ENCODE measurements around the gene DDB1. TPM values are rescaled to one million over a fixed set of nuclear protein-coding genes. Genes with fewer than 3 reads are reported as not detected.

Gene DDB1
- polyA plus RNA-seq, 1 of the 3 experiments (the other 2 are of a cell fraction): 170 TPM

DNA sequence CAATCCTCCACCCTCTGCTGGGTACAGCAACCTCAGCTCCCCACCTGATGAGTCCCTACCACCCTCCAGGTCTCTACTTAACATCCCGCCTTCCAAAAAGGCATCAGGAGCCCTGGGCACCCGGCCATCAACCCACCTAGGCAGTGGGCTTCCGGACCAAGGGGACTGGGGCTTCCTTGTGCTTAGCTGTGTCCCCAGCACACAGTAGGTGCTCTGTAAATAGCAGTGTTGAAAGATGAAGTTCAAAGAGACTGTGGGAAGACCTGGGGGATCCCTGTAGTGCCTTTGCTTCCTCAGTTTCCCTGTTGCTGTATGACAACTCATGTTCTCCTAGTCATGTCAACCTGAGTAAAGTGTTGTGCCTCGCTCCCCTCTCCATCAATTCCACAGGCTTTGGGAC, 58.8 kb downstream of the DDB1 start:
- ChIA-PET POLR2A (no interaction called here), CTCF (interaction anchor here (1.3 kb wide), 1 partner anchor 16 kb away, joined by 3 read pairs; no protein-coding TSS in a partner anchor)
- Histone ChIP-seq H4K20me1 (ENCODE audit: insufficient read depth) (no peaks in the 10 kb centered on the region), H3K9me2 (no peaks in the 10 kb centered on the region), H2AFZ (ENCODE audit: low read depth) (no peak overlapping the region), H3K9me3 (no peaks in the 10 kb centered on the region), H3K4me2 (no peak overlapping the region), H3K4me3 (ENCODE audit: low read depth in 2 of 2, low read length in 1 of 2) (no peak overlapping the region), H3K79me2 (ENCODE audit: insufficient read depth) (no peaks in the 10 kb centered on the region), H3F3A (replicated peaks; ENCODE audit: insufficient read depth) (no peaks in the 10 kb centered on the region), H3K9ac (no peak overlapping the region), H3K36me3 (replicated peaks in 1 of 2; ENCODE audit: control insufficient read depth in 1 of 2, insufficient read depth in 2 of 2, low read length in 1 of 2) (no peaks in the 10 kb centered on the region), H3K27ac (ENCODE audit: low read depth in 2 of 2, low read length in 1 of 2) (no peak overlapping the region), H3K27me3 (ENCODE audit: insufficient read depth) (no peaks in the 10 kb centered on the region), H3K4me1 (ENCODE audit: control insufficient read depth in 1 of 2, insufficient read depth in 2 of 2, low read depth in 1 of 2, low read length in 1 of 2) (no peaks in the 10 kb centered on the region)
- DNase-seq: no peak
- 100% methylated on average over 1 of the region's 4 CpGs for WGBS (ENCODE audit: low lambda C conversion rate)
- TF ChIP-seq SMC3 (IDR thresholded peaks at IDR 0.05; ENCODE audit: low read depth, low read length) (no peak), NFIC (IDR thresholded peaks at IDR 0.05; ENCODE audit: borderline replicate concordance) (no peak), TAF1 (IDR thresholded peaks at IDR 0.05; ENCODE audit: borderline replicate concordance, low read depth, low read length) (no peak), GATA2 (CRISPR knock-in tag; IDR thresholded peaks at IDR 0.05) (no peak), CHD2 (IDR thresholded peaks at IDR 0.05; ENCODE audit: low read length, partially characterized antibody) (no peak), RFX5 (IDR thresholded peaks at IDR 0.05; ENCODE audit: low read length) (no peak), MEF2A (IDR thresholded peaks at IDR 0.05; ENCODE audit: borderline replicate concordance, low read depth) (no peak)
- TF ChIP-seq, protein P1, sequence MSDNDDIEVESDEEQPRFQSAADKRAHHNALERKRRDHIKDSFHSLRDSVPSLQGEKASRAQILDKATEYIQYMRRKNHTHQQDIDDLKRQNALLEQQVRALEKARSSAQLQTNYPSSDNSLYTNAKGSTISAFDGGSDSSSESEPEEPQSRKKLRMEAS (IDR thresholded peaks at IDR 0.05; ENCODE audit: low read depth): no peak
- TF ChIP-seq, protein P2, sequence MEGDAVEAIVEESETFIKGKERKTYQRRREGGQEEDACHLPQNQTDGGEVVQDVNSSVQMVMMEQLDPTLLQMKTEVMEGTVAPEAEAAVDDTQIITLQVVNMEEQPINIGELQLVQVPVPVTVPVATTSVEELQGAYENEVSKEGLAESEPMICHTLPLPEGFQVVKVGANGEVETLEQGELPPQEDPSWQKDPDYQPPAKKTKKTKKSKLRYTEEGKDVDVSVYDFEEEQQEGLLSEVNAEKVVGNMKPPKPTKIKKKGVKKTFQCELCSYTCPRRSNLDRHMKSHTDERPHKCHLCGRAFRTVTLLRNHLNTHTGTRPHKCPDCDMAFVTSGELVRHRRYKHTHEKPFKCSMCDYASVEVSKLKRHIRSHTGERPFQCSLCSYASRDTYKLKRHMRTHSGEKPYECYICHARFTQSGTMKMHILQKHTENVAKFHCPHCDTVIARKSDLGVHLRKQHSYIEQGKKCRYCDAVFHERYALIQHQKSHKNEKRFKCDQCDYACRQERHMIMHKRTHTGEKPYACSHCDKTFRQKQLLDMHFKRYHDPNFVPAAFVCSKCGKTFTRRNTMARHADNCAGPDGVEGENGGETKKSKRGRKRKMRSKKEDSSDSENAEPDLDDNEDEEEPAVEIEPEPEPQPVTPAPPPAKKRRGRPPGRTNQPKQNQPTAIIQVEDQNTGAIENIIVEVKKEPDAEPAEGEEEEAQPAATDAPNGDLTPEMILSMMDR (IDR thresholded peaks at IDR 0.05): no peak
- TF ChIP-seq, protein P3, sequence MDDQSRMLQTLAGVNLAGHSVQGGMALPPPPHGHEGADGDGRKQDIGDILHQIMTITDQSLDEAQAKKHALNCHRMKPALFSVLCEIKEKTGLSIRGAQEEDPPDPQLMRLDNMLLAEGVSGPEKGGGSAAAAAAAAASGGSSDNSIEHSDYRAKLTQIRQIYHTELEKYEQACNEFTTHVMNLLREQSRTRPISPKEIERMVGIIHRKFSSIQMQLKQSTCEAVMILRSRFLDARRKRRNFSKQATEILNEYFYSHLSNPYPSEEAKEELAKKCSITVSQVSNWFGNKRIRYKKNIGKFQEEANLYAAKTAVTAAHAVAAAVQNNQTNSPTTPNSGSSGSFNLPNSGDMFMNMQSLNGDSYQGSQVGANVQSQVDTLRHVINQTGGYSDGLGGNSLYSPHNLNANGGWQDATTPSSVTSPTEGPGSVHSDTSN (IDR thresholded peaks at IDR 0.05): no peak
- TF ChIP-seq, protein P4, sequence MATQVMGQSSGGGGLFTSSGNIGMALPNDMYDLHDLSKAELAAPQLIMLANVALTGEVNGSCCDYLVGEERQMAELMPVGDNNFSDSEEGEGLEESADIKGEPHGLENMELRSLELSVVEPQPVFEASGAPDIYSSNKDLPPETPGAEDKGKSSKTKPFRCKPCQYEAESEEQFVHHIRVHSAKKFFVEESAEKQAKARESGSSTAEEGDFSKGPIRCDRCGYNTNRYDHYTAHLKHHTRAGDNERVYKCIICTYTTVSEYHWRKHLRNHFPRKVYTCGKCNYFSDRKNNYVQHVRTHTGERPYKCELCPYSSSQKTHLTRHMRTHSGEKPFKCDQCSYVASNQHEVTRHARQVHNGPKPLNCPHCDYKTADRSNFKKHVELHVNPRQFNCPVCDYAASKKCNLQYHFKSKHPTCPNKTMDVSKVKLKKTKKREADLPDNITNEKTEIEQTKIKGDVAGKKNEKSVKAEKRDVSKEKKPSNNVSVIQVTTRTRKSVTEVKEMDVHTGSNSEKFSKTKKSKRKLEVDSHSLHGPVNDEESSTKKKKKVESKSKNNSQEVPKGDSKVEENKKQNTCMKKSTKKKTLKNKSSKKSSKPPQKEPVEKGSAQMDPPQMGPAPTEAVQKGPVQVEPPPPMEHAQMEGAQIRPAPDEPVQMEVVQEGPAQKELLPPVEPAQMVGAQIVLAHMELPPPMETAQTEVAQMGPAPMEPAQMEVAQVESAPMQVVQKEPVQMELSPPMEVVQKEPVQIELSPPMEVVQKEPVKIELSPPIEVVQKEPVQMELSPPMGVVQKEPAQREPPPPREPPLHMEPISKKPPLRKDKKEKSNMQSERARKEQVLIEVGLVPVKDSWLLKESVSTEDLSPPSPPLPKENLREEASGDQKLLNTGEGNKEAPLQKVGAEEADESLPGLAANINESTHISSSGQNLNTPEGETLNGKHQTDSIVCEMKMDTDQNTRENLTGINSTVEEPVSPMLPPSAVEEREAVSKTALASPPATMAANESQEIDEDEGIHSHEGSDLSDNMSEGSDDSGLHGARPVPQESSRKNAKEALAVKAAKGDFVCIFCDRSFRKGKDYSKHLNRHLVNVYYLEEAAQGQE (IDR thresholded peaks at IDR 0.05; ENCODE audit: low read depth, low read length): no peak

Data from SK-N-SH (cell line).